Omental fat pad (tissue), 4 donors: ENCODE measurements around the gene SNAI1. TPM values are rescaled to one million over a fixed set of nuclear protein-coding genes. Genes with fewer than 3 reads are reported as not detected.
"Not testable (repeated sequence)": the region's sequence is repeated elsewhere in the genome, so short reads cannot be mapped to it uniquely, and the experiment has no call there.

ENCODE experiments used
- ATAC-seq: fragments of 150-250 bp; one replicate; pipeline ENCODE4 v1.9.1; 2016; ENCODE audit warnings: mild to moderate bottlenecking, moderate library complexity; ENCODE audit not compliant: low FRiP score
- DNase-seq: peaks from one replicate; pipeline ENCODE4 v3.0.0-alpha.2; 2019; ENCODE audit warnings: low spot score
- CTCF ChIP-seq, 3 donors: fragments of 450-650 bp; IDR thresholded peaks; one replicate each; pipeline ENCODE4 v1.5.1; 2016 to 2017; ENCODE audit warnings: antibody characterized with exemption in 3 of 3, mild to moderate bottlenecking in 3 of 3, moderate library complexity in 2 of 3
- total RNA-seq, 4 donors: library from RNA; depleted of rRNA; stranded (reverse); fragments of >200 nt; gene quantifications; one replicate each; pipeline ENCODE4 v1.1.0, GENCODE V29; 2016

The SNAI1 gene
- total RNA-seq, 4 donors from 2014 or later: 3.3 to 23.8 (median 8.7) TPM

- DNase-seq (no peak), ATAC-seq (no peak)
- TF ChIP-seq CTCF (IDR thresholded peaks at IDR 0.05): no peak
Observed at GRCh38 chr20:49951151-49951550, 31.6 kb upstream of the SNAI1 start.

- no peak for ATAC-seq
- DNase-seq: no peak
- no peak for TF ChIP-seq CTCF (IDR thresholded peaks at IDR 0.05)
Observed at GRCh38 chr20:49955167-49955566, 27.6 kb upstream of the SNAI1 start.

- not testable (repeated sequence) for ATAC-seq, DNase-seq
Observed at GRCh38 chr20:49955830-49956396, 26.9 kb upstream of the SNAI1 start.

GRCh38 chr20:49956689-49957088 is 26.1 kb upstream of the SNAI1 start:
- ATAC-seq (no peak), DNase-seq (no peak)
- TF ChIP-seq CTCF (IDR thresholded peaks at IDR 0.05): no peak

GRCh38 chr20:49957089-49957938 is 25.5 kb upstream of the SNAI1 start:
- DNase-seq: not testable (repeated sequence)

GRCh38 chr20:49961413-49961812 is 21.4 kb upstream of the SNAI1 start:
- no peak for ATAC-seq
- DNase-seq: no peak
- TF ChIP-seq CTCF (IDR thresholded peaks at IDR 0.05): no peak

More at GRCh38 chr20:49957089-49957938, 25.5 kb upstream of the SNAI1 start:
- ATAC-seq: not testable (repeated sequence)

GRCh38 chr20:49964964-49965780 is 17.6 kb upstream of the SNAI1 start:
- no peak for TF ChIP-seq CTCF (IDR thresholded peaks at IDR 0.05)
- ATAC-seq (no peak), DNase-seq (no peak)
